Colonic mucosa (tissue), 4 donors: ENCODE measurements around the gene EBI3. TPM values are rescaled to one million over a fixed set of nuclear protein-coding genes. Genes with fewer than 3 reads are reported as not detected.
"Not testable (repeated sequence)": the region's sequence is repeated elsewhere in the genome, so short reads cannot be mapped to it uniquely, and the experiment has no call there.

Source experiments
- DNase-seq: peaks from one replicate; pipeline ENCODE4 v3.0.0-alpha.2; 2020
- H3K27ac ChIP-seq: fragments of 200-600 bp; one replicate; pipeline ENCODE4 v1.8.0; 2021
- H3K27me3 ChIP-seq: fragments of 200-600 bp; one replicate; pipeline ENCODE4 v1.8.0; 2021
- H3K36me3 ChIP-seq: fragments of 200-600 bp; one replicate; pipeline ENCODE4 v1.8.0; 2021
- H3K4me1 ChIP-seq: fragments of 200-600 bp; one replicate; pipeline ENCODE4 v1.8.0; 2021; ENCODE audit warnings: mild to moderate bottlenecking
- H3K4me3 ChIP-seq: fragments of 200-600 bp; one replicate; pipeline ENCODE4 v1.8.0; 2021
- H3K9ac ChIP-seq, 2 donors: one replicate each; pipeline ENCODE4 v1.7.0; 2013; ENCODE audit warnings: control low read depth in 2 of 2, low read depth in 2 of 2, low read length in 2 of 2
- H3K9me3 ChIP-seq: fragments of 200-600 bp; one replicate; pipeline ENCODE4 v1.8.0; 2021
- intact Hi-C: fragments of 100-400 bp; cut with DNase I; formaldehyde crosslinking; loops from one replicate; pipeline ENCODE4 v1.14.1; 2022
- total RNA-seq, 2 donors: library from RNA; stranded (reverse); fragmentation: NEBNext Ultra II Directional in 1 of 2; extraction: Animal tissue kit (Norgen Biotek cat#: 25700) in 1 of 2; gene quantifications; one replicate each; pipeline ENCODE4 v1.2.1, GENCODE V29; 2021
- TF ChIP-seq, protein P1 (sequence below): fragments of 200-600 bp; IDR thresholded peaks from one replicate; pipeline ENCODE4 v1.8.0; 2022; ENCODE audit warnings: antibody characterized with exemption, mild to moderate bottlenecking
- donor health status: healthy.
- donor health status: DM: no; HTN: no; CAD: no.
- donor health status: DM: no; HTN: no; CAD: no.

The EBI3 gene
- total RNA-seq, 2 donors from 2014 or later, result 0.56 to 1.6 TPM

DNA sequence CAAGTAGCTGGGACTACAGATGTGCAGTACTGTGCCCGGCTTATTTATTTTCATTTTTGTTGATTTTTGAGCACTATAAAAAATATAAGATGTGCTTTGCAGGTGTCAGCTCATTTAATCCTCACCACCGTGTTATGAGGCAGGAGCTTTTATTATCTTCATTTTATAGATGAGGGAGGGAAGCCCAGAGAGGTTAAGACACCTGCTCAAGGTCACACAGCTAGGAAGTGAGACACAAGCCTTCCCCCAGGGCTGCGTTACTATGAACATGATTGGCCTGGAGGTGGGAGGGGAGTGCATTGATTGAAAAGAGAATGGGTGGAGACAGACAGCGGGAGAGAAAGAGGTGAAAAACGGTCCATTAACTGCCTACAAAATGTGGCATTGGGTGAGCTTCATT, 39.7 kb upstream of the EBI3 start:
- Histone ChIP-seq H3K27me3 (no peaks in the 10 kb centered on the region), H3K4me3 (no peak overlapping the region), H3K4me1 (no peaks in the 10 kb centered on the region), H3K36me3 (no peaks in the 10 kb centered on the region), H3K9ac (no peak overlapping the region), H3K27ac (no peak overlapping the region), H3K9me3 (no peaks in the 10 kb centered on the region)
- TF ChIP-seq, protein P1, sequence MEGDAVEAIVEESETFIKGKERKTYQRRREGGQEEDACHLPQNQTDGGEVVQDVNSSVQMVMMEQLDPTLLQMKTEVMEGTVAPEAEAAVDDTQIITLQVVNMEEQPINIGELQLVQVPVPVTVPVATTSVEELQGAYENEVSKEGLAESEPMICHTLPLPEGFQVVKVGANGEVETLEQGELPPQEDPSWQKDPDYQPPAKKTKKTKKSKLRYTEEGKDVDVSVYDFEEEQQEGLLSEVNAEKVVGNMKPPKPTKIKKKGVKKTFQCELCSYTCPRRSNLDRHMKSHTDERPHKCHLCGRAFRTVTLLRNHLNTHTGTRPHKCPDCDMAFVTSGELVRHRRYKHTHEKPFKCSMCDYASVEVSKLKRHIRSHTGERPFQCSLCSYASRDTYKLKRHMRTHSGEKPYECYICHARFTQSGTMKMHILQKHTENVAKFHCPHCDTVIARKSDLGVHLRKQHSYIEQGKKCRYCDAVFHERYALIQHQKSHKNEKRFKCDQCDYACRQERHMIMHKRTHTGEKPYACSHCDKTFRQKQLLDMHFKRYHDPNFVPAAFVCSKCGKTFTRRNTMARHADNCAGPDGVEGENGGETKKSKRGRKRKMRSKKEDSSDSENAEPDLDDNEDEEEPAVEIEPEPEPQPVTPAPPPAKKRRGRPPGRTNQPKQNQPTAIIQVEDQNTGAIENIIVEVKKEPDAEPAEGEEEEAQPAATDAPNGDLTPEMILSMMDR, result no peak
- no peak for DNase-seq
- intact Hi-C loops, result loop anchor here (5.0 kb wide), 1 partner anchor 47 kb away; no protein-coding TSS in a partner anchor

DNA sequence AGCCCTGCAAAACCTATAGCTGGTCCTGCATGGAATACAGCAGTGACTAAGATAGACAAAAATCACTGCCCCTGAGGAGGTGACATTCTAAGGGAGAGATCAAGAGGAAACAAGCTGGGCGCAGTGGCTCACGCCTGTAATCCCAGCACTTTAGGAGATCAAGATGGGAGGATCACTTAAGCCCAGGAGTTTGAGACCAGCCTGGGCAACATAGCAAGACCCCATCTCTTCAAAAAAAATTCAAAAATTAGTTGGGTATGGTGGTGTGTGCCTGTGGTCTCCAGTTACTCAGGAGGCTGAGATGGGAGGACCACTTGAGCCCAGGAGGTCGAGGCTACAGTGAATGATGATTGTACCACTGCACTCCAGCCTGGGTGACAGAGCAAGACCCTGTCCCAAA, 36.8 kb upstream of the EBI3 start:
- H3K4me3 ChIP-seq, H3K9me3 ChIP-seq, H3K36me3 ChIP-seq, H3K27me3 ChIP-seq, intact Hi-C loops, H3K27ac ChIP-seq, DNase-seq, H3K9ac ChIP-seq, H3K4me1 ChIP-seq: not testable (repeated sequence)

DNA sequence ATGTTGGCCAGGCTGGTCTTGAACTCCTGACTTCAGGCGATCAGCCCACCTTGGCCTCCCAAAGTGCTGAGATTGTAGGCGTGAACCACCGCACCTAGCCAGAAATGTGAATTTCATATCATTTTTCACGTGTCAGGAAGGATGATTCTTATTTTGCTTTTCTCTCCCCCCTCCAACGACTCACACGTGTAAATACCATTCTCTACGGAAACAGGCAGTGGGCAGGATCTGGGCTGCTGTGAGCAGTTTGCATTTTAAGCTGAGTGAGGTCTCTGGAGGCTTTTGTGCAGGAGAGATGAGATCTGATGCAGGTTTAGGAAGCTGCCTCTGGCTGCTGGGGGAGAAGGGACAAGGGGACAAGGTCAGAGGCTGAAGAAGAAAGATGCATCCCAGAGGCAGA, 35.0 kb upstream of the EBI3 start:
- no peak overlapping the region for H3K27ac ChIP-seq
- H3K36me3 ChIP-seq, result no peaks in the 10 kb centered on the region
- no peak overlapping the region for H3K4me3 ChIP-seq
- H3K4me1 ChIP-seq, result no peaks in the 10 kb centered on the region
- H3K27me3 ChIP-seq, result peaks cover 21% of the 10 kb centered on the region
- intact Hi-C loops, result no loop called here
- H3K9me3 ChIP-seq, result no peaks in the 10 kb centered on the region
- no peak overlapping the region for H3K9ac ChIP-seq
- TF ChIP-seq, protein P1, result no peak
- no peak for DNase-seq

DNA sequence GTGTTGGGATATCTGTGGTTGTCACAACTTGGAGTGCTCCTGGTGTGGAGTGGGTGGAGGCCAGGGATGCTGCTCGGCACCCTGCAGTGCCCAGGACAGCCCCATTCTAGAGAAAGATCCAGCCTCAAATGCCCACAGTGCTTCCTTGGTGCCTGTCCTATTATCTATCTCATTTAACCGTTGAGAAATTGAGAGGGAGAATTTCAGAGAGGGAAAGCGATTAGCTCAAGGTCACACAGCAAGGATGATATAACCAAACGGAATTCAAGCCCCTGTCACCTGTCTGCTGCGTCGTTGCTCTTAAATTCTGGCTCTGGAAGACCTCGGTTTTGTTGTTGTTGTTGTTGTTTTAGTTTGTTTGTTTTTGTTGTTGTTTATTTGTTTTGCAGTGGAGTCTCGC, 33.3 kb upstream of the EBI3 start:
- Histone ChIP-seq H3K27ac (no peak overlapping the region), H3K36me3 (no peaks in the 10 kb centered on the region), H3K9ac (no peak overlapping the region), H3K4me1 (no peaks in the 10 kb centered on the region), H3K9me3 (no peaks in the 10 kb centered on the region), H3K4me3 (no peak overlapping the region), H3K27me3 (peaks cover 21% of the 10 kb centered on the region)
- no peak for DNase-seq
- intact Hi-C loops, result no loop called here
- TF ChIP-seq, protein P1, result no peak

DNA sequence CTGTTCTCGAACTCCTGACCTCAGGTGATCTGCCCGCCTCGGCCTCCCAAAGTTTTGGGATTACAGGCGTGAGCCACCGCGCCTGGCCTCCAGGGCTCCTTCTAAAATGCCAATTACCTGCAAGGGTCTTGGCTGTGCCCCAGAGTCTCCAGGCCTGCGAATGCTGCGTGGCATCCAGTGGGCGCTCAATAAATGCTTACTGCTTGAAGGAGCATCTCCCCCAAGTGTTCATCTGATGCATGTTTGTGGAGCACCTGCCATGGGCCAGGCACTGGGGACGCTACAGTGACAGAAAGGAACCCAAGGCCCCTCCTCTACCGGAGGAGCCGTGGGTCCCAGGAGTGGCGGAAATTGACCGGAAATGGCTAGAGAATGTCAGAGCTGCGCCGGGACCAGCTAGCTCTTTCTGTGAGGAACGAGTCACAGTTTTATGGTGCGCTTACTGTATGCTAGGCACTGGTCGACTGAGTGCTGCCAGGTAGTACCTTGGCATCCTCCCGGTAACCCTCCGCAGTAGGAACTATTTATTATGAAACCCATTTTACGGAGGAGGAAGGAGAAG, 32.7 kb upstream of the EBI3 start:
- H3K9me3 ChIP-seq, result no peaks in the 10 kb centered on the region
- TF ChIP-seq, protein P1, result no peak
- no peak for DNase-seq
- intact Hi-C loops, result no loop called here
- no peaks in the 10 kb centered on the region for H3K36me3 ChIP-seq
- H3K9ac ChIP-seq, result no peak overlapping the region
- H3K4me3 ChIP-seq, result no peak overlapping the region
- no peak overlapping the region for H3K27ac ChIP-seq
- peaks cover 21% of the 10 kb centered on the region for H3K27me3 ChIP-seq
- no peaks in the 10 kb centered on the region for H3K4me1 ChIP-seq

DNA sequence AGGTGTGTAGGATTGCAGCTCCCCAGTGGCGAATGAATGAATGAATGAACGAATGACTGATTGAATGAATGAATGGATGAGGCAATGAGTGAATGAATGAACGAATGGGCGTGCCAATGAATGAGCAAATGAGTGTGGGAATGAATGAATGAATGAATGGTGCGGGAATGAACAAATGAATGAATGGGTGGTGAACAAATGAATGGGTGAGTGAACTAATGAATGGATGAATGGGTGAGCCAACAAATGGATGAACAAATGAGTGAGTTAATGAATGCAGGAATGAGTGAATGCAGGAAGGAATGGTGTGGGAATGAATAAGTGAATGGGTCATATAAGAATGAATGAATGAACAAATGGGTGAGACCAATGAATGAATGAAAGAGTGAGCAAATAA, 32.1 kb upstream of the EBI3 start:
- Histone ChIP-seq H3K27ac (no peak overlapping the region), H3K27me3 (peaks cover 21% of the 10 kb centered on the region), H3K4me1 (no peaks in the 10 kb centered on the region), H3K36me3 (no peaks in the 10 kb centered on the region), H3K9me3 (no peaks in the 10 kb centered on the region), H3K9ac (no peak overlapping the region), H3K4me3 (no peak overlapping the region)
- DNase-seq, result no peak
- intact Hi-C loops, result no loop called here
- TF ChIP-seq, protein P1, result no peak
